GM13976 (cell line): ENCODE results near the gene SPATA9.
A peak's percentile ranks its signal among the peaks of the same experiment; 100 is the strongest.

Experiments used
- DNase-seq: peaks from one replicate; pipeline ENCODE4 v3.0.0; 2012; ENCODE audit warnings: low spot score
- in situ Hi-C: fragments of 300-500 bp; cut with MboI; formaldehyde crosslinking; loops from one replicate; pipeline ENCODE4 v1.12.0; 2022; ENCODE audit warnings: low sequenced_read_pairs, mixed read lengths, inconsistent platforms; ENCODE audit not compliant: unreplicated experiment
- TF ChIP-seq, protein P1 (sequence below): IDR thresholded peaks from 2 replicates; pipeline ENCODE4 v1.5.1; 2012; ENCODE audit warnings: borderline replicate concordance, mild to moderate bottlenecking; ENCODE audit not compliant: insufficient read depth; ENCODE audit errors: extremely low read depth, missing control alignments, control extremely low read depth

SPATA9 gene

GRCh38 chr5:95620030-95620869, 62.5 kb downstream of the SPATA9 start, which contains the start of gene GPR150:
Gene GPR150, plus strand, starts transcription at chr5:95620087. Its CDS starts 189 bp downstream, at chr5:95620276.
- TF ChIP-seq, protein P1, sequence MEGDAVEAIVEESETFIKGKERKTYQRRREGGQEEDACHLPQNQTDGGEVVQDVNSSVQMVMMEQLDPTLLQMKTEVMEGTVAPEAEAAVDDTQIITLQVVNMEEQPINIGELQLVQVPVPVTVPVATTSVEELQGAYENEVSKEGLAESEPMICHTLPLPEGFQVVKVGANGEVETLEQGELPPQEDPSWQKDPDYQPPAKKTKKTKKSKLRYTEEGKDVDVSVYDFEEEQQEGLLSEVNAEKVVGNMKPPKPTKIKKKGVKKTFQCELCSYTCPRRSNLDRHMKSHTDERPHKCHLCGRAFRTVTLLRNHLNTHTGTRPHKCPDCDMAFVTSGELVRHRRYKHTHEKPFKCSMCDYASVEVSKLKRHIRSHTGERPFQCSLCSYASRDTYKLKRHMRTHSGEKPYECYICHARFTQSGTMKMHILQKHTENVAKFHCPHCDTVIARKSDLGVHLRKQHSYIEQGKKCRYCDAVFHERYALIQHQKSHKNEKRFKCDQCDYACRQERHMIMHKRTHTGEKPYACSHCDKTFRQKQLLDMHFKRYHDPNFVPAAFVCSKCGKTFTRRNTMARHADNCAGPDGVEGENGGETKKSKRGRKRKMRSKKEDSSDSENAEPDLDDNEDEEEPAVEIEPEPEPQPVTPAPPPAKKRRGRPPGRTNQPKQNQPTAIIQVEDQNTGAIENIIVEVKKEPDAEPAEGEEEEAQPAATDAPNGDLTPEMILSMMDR = no peak
- in situ Hi-C loops = no loop called here
- peak; percentile 80 for DNase-seq

- TF ChIP-seq, protein P1 = no peak
- no peak for DNase-seq
- in situ Hi-C loops = no loop called here
These were observed 63.2 kb downstream of the SPATA9 start for GRCh38 chr5:95619514-95620029.

DNA sequence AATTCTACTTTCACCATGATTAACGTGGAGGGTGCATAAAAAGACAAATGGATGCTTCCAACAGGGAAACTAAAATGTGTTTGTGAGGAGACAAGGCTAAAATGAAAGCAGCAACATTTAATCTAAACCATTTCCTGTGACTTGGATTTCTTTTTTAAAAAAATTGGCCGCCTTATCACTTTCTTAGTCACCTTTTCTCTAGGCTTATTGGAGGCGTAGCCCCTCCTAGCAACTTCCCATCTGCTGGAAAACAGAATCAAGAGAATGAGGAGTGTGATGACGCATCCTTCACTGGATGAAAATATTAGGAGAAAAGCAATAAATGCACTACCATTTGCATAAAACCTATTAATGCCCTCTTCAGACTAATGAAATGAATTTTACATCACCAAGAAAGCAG, 63.7 kb downstream of the SPATA9 start:
- TF ChIP-seq, protein P1 = no peak
- in situ Hi-C loops = no loop called here
- no peak for DNase-seq

DNA sequence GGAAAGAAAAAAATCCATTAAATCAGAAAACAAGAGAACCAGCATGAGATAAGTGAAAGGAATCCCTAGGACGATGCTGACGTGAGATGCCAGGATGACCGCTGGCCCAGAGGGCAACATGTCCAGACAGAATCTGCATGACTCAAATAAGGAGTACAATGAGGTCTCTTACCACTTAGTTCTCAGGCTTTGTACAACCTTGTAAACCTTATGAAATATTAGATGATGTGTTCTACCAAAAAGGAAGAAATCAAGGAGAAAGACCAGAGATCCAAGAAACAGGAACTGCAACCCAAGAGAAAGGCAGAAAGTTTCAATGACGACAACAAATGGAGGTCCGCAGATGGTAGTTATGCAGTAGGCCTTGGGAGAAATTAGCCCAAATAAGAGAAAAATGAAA, 65.7 kb downstream of the SPATA9 start:
- in situ Hi-C loops = no loop called here
- TF ChIP-seq, protein P1 = no peak
- peak; percentile 26 for DNase-seq

- TF ChIP-seq, protein P1 = no peak
- in situ Hi-C loops = no loop called here
- DNase-seq = no peak
These were observed 67.7 kb downstream of the SPATA9 start for GRCh38 chr5:95615164-95615467.

DNA sequence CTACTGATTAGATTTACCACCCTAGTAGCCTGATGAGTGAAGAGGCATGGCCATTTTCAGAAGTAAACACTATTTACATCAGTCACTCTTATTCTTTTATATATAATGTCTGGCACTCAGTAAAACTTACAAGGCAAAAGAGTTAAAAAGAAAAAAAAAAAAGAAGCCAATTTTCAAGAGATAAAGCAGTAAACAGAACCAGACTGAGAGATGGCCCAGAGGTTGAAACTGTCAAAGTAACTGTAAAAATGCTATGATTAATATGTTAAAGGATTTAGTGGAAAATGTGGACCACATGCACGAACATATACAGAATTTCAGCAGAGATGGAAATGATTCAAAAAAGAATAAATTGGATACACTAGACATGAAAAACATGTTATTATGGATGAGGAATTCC, 69.3 kb downstream of the SPATA9 start:
- TF ChIP-seq, protein P1 = no peak
- in situ Hi-C loops = no loop called here
- DNase-seq = no peak
